WTC11 (cell line): ENCODE data around the gene NAV2. TPM values are rescaled to one million over a fixed set of nuclear protein-coding genes. Genes with fewer than 3 reads are reported as not detected.

Source experiments
- ATAC-seq: fragments of 200-7000 bp; cut with Tn5 transposase; 2 replicates; pipeline ENCODE4 v1.10.0; 2021; ENCODE audit warnings: mild to moderate bottlenecking, moderate library complexity
- CTCF ChIA-PET: fragments of 300-600 bp; sonication (Branson Sonifier 250); formaldehyde crosslinking; loops from one replicate; lab custom pipeline; 2021; ENCODE audit warnings: antibody characterized with exemption; lab: Charles Lee
- POLR2A ChIA-PET: fragments of 350-600 bp; sonication (Branson Sonifier 250); formaldehyde crosslinking; loops from one replicate; lab custom pipeline; 2021; ENCODE audit warnings: antibody characterized with exemption; lab: Charles Lee
- DNase-seq: peaks from one replicate; pipeline ENCODE4 v3.0.0; 2021; ENCODE audit warnings: low spot score
- H3K27ac Mint-ChIP-seq: 2 replicates; pipeline ENCODE4 v1.8.0; 2021; ENCODE audit warnings: mixed read lengths
- H3K27me3 Mint-ChIP-seq: 2 replicates; pipeline ENCODE4 v1.8.0; 2021; ENCODE audit warnings: low read depth, mild to moderate bottlenecking, moderate library complexity, mixed read lengths
- H3K36me3 Mint-ChIP-seq: 2 replicates; pipeline ENCODE4 v1.8.0; 2021; ENCODE audit warnings: mixed read lengths
- H3K4me1 Mint-ChIP-seq: 2 replicates; pipeline ENCODE4 v1.8.0; 2022; ENCODE audit warnings: mixed read lengths
- H3K4me3 Mint-ChIP-seq: 2 replicates; pipeline ENCODE4 v1.8.0; 2021; ENCODE audit warnings: mild to moderate bottlenecking, moderate library complexity, mixed read lengths
- H3K9me3 Mint-ChIP-seq: 2 replicates; pipeline ENCODE4 v1.8.0; 2021; ENCODE audit warnings: mixed read lengths
- CDX4 ChIP-seq: fragments of 250-450 bp; sonication (Bioruptor Pico); IDR thresholded peaks from 2 replicates; pipeline ENCODE4 v1.9.0; 2021; ENCODE audit warnings: moderate library complexity, mild to moderate bottlenecking, inconsistent platforms, borderline replicate concordance
- EMX1 ChIP-seq: fragments of 250-450 bp; sonication (Bioruptor Pico); IDR thresholded peaks from 2 replicates; pipeline ENCODE4 v1.8.0; 2021; ENCODE audit warnings: mild to moderate bottlenecking
- GABPB1 ChIP-seq: sonication (generic); formaldehyde crosslinking; IDR thresholded peaks from 2 replicates; pipeline ENCODE4 v1.8.1; 2023; ENCODE audit warnings: mild to moderate bottlenecking, missing genetic modification reagents
- MLX ChIP-seq: sonication (generic); formaldehyde crosslinking; IDR thresholded peaks from 2 replicates; pipeline ENCODE4 v1.8.1; 2023; ENCODE audit warnings: mild to moderate bottlenecking, missing genetic modification reagents, moderate library complexity
- NFE2L1 ChIP-seq: sonication (generic); formaldehyde crosslinking; IDR thresholded peaks from 2 replicates; pipeline ENCODE4 v1.8.1; 2023; ENCODE audit warnings: missing genetic modification reagents
- NFYB ChIP-seq: sonication (generic); formaldehyde crosslinking; conservative IDR thresholded peaks from 2 replicates; pipeline ENCODE4 v1.8.0; 2022; ENCODE audit warnings: low read depth, missing genetic modification reagents
- NR2C2 ChIP-seq: sonication (generic); formaldehyde crosslinking; IDR thresholded peaks from 2 replicates; pipeline ENCODE4 v1.8.0; 2022; ENCODE audit warnings: mild to moderate bottlenecking, missing genetic modification reagents
- PRDM15 ChIP-seq: sonication (generic); formaldehyde crosslinking; IDR thresholded peaks from 2 replicates; pipeline ENCODE4 v1.8.0; 2022; ENCODE audit warnings: missing genetic modification reagents
- TEAD1 ChIP-seq: sonication (generic); formaldehyde crosslinking; IDR thresholded peaks from 2 replicates; pipeline ENCODE4 v1.8.0; 2022; ENCODE audit warnings: mild to moderate bottlenecking, missing genetic modification reagents
- USF1 ChIP-seq: sonication (generic); formaldehyde crosslinking; IDR thresholded peaks from 2 replicates; pipeline ENCODE4 v1.8.0; 2022; ENCODE audit warnings: mild to moderate bottlenecking, missing genetic modification reagents
- ZMAT4 ChIP-seq: fragments of 250-450 bp; sonication (Bioruptor Pico); IDR thresholded peaks from 2 replicates; pipeline ENCODE4 v1.9.0; 2021; ENCODE audit warnings: mild to moderate bottlenecking
- ZNF396 ChIP-seq: fragments of 250-450 bp; sonication (Bioruptor Pico); IDR thresholded peaks from 2 replicates; pipeline ENCODE4 v1.8.0; 2021; ENCODE audit warnings: mild to moderate bottlenecking, moderate library complexity, borderline replicate concordance
- ZNF416 ChIP-seq: fragments of 250-450 bp; sonication (Bioruptor Pico); IDR thresholded peaks from 2 replicates; pipeline ENCODE4 v1.9.0; 2021; ENCODE audit warnings: mild to moderate bottlenecking, inconsistent platforms
- ZNF423 ChIP-seq: fragments of 250-450 bp; sonication (Bioruptor Pico); IDR thresholded peaks from 2 replicates; pipeline ENCODE4 v2.1.2; 2022; ENCODE audit warnings: mild to moderate bottlenecking, moderate library complexity
- total RNA-seq: library from RNA; stranded (reverse); gene quantifications from 3 replicates; pipeline ENCODE4 v1.2.3, GENCODE V29; 2021

The NAV2 gene
- total RNA-seq, 1 experiment from 2014 or later = 42.8 TPM

- Mint-ChIP-seq H3K36me3 (0 out of 2 replicates have a peak, but pooled peaks cover 4% of the 10 kb centered on the region), H3K9me3 (no peaks in the 10 kb centered on the region), H3K27me3 (no peaks in the 10 kb centered on the region), H3K4me1 (0 out of 2 replicates have a peak, but pooled peaks cover 3% of the 10 kb centered on the region), H3K4me3 (no peak overlapping the region), H3K27ac (no peak overlapping the region)
- no peak for ATAC-seq
- no peak for TF ChIP-seq ZNF416 (CRISPR knock-in tag)
- no peak for TF ChIP-seq ZNF396 (CRISPR knock-in tag)
- no peak for TF ChIP-seq ZMAT4 (CRISPR knock-in tag)
- no peak for TF ChIP-seq NFYB (CRISPR knock-in tag)
- no peak for TF ChIP-seq CDX4 (CRISPR knock-in tag)
- TF ChIP-seq TEAD1 (CRISPR knock-in tag) = no peak
- CTCF ChIA-PET = no interaction called here
- DNase-seq = no peak
- POLR2A ChIA-PET = no interaction called here
These were observed 263.8 kb downstream of the NAV2 start for GRCh38 chr11:19976281-19976941.

GRCh38 chr11:19977941-19978340 is 265.3 kb downstream of the NAV2 start:
- no peak for ATAC-seq
- Mint-ChIP-seq H3K36me3 (0 out of 2 replicates have a peak, but pooled peaks cover 4% of the 10 kb centered on the region), H3K9me3 (no peaks in the 10 kb centered on the region), H3K4me3 (no peak overlapping the region), H3K27ac (no peak overlapping the region), H3K27me3 (no peaks in the 10 kb centered on the region), H3K4me1 (0 out of 2 replicates have a peak, but pooled peaks cover 3% of the 10 kb centered on the region)
- POLR2A ChIA-PET = no interaction called here
- no peak for TF ChIP-seq ZNF423 (CRISPR knock-in tag)
- no peak for TF ChIP-seq ZNF396 (CRISPR knock-in tag)
- TF ChIP-seq PRDM15 (CRISPR knock-in tag) = no peak
- TF ChIP-seq NR2C2 (CRISPR knock-in tag) = no peak
- no peak for TF ChIP-seq EMX1
- CTCF ChIA-PET = interaction anchor here (1.1 kb wide), 1 partner anchor 150 kb away, joined by 3 read pairs; no protein-coding TSS in a partner anchor
- no peak for DNase-seq

GRCh38 chr11:19978668-19979518 is 266.3 kb downstream of the NAV2 start:
- ATAC-seq = no peak

More at GRCh38 chr11:19978668-19979518, 266.3 kb downstream of the NAV2 start:
- Mint-ChIP-seq H3K27me3 (no peaks in the 10 kb centered on the region), H3K36me3 (0 out of 2 replicates have a peak, but pooled peaks cover 4% of the 10 kb centered on the region), H3K27ac (no peak overlapping the region), H3K4me3 (no peak overlapping the region), H3K4me1 (0 out of 2 replicates have a peak, but pooled peaks cover 3% of the 10 kb centered on the region), H3K9me3 (no peaks in the 10 kb centered on the region)
- ChIA-PET POLR2A (no interaction called here), CTCF (interaction anchor here (1.0 to 1.7 kb wide), 2 partner anchors 25 to 57 kb away, joined by 3 to 4 read pairs; no protein-coding TSS in a partner anchor)
- TF ChIP-seq ZNF396 (CRISPR knock-in tag) = no peak
- TF ChIP-seq NFE2L1 (CRISPR knock-in tag) = no peak
- no peak for TF ChIP-seq ZMAT4 (CRISPR knock-in tag)
- TF ChIP-seq GABPB1 (CRISPR knock-in tag) = peak; percentile 99
- TF ChIP-seq USF1 (CRISPR knock-in tag) = no peak
- TF ChIP-seq MLX (CRISPR knock-in tag) = no peak
- DNase-seq = no peak
